Measurements from ENCODE around the gene CASKIN1.
"Not testable (repeated sequence)": the region's sequence is repeated elsewhere in the genome, so short reads cannot be mapped to it uniquely, and the experiment has no call there.

CASKIN1 gene

GRCh38 chr16:2129251-2129650 is 67.2 kb downstream of the CASKIN1 start:
- DNase-seq = not testable (repeated sequence)

- not testable (repeated sequence) for DNase-seq
These were observed 68.7 kb downstream of the CASKIN1 start for GRCh38 chr16:2127630-2128280.
